HepG2 (cell line): ENCODE measurements around the gene NEDD4L. TPM values are rescaled to one million over a fixed set of nuclear protein-coding genes. Genes with fewer than 3 reads are reported as not detected.

Experiments
- ATAC-seq: fragments of 200-7000 bp; cut with Tn5 transposase; 3 replicates; pipeline ENCODE4 v1.9.1; 2020; ENCODE audit warnings: mild to moderate bottlenecking, moderate library complexity
- BruUV-seq: library from RNA; stranded (reverse); fragments of 400-500 nt; replicated peaks from 2 replicates; lab custom pipeline; 2021; lab: Mats Ljungman, UMichigan
- CTCF ChIA-PET: fragments of 300-600 bp; formaldehyde crosslinking; extraction: SDS; loops from one replicate; lab custom pipeline; 2021; ENCODE audit warnings: low total read pairs, inconsistent platforms, low intra/inter-chr PET ratio; lab: Yijun Ruan, JAX
- POLR2A ChIA-PET: fragments of 350-600 bp; sonication (Branson Sonifier 250); formaldehyde crosslinking; loops from one replicate; lab custom pipeline; 2020; ENCODE audit warnings: antibody characterized with exemption, inconsistent platforms; lab: Yijun Ruan, JAX
- DNase-seq: peaks from one replicate; pipeline ENCODE4 v3.0.0-alpha.2; 2015; ENCODE audit warnings: low spot score
- FAIRE-seq: peaks from 3 replicates; lab custom pipeline; 2011; peaks lifted over from hg19 to GRCh38; lab: Jason Lieb, UNC
- H2AFZ ChIP-seq: one replicate; pipeline ENCODE4 v1.6.1; 2011; ENCODE audit warnings: low read length, inconsistent platforms
- H3K27ac ChIP-seq: fragments of 300-600 bp; 3 replicates; pipeline ENCODE4 v1.8.0; 2011; ENCODE audit warnings: mixed run types, mild to moderate bottlenecking, mixed read lengths, low read length, inconsistent platforms; ENCODE audit not compliant: insufficient read depth; ENCODE audit errors: extremely low read length
- H3K27me3 ChIP-seq, 2 experiments: fragments of 200-600 bp in 1 of 2; 2 replicates in 1 of 2; 3 replicates in 1 of 2; pipeline versions ENCODE4 v1.6.0 to v1.8.0; 2011; ENCODE audit warnings: low read length in 2 of 2, mild to moderate bottlenecking in 2 of 2, moderate library complexity in 2 of 2, inconsistent platforms in 1 of 2; ENCODE audit not compliant: insufficient read depth in 2 of 2, control insufficient read depth in 1 of 2
- H3K36me3 ChIP-seq, 2 experiments: fragments of 200-600 bp in 1 of 2; replicated peaks in 1 of 2; 2 replicates in 1 of 2; 3 replicates in 1 of 2; pipeline versions ENCODE4 v1.5.1 to v1.8.0; 2011; ENCODE audit warnings: low read length in 2 of 2, inconsistent platforms in 1 of 2; ENCODE audit not compliant: insufficient read depth in 2 of 2, control insufficient read depth in 1 of 2
- H3K4me1 ChIP-seq: 2 replicates; pipeline ENCODE4 v1.5.1; 2012; ENCODE audit warnings: low read length, inconsistent platforms; ENCODE audit not compliant: insufficient read depth
- H3K4me2 ChIP-seq: 2 replicates; pipeline ENCODE4 v1.6.0; 2011; ENCODE audit warnings: low read depth, low read length, inconsistent platforms
- H3K4me3 ChIP-seq, 3 experiments: fragments of 200-600 bp in 1 of 3; sonication (generic), shearing (Covaris generic) in 1 of 3; replicated peaks in 1 of 3; 2 replicates each; pipeline ENCODE4 v1.5.1; 2011 to 2016; ENCODE audit warnings: low read length in 3 of 3, inconsistent platforms in 2 of 3, low read depth in 2 of 3, mild to moderate bottlenecking in 2 of 3, control low read depth in 1 of 3, mixed read lengths in 1 of 3; ENCODE audit not compliant: insufficient read depth in 1 of 3
- H3K79me2 ChIP-seq: one replicate; pipeline ENCODE4 v1.6.1; 2011; ENCODE audit warnings: low read length, inconsistent platforms; ENCODE audit not compliant: insufficient read depth
- H3K9ac ChIP-seq: 2 replicates; pipeline ENCODE4 v1.6.0; 2011; ENCODE audit warnings: mild to moderate bottlenecking, low read depth, low read length, inconsistent platforms; ENCODE audit not compliant: insufficient read depth
- H3K9me3 ChIP-seq: 2 replicates; pipeline ENCODE4 v1.5.1; 2012; ENCODE audit warnings: mild to moderate bottlenecking, low read length
- H4K20me1 ChIP-seq: 2 replicates; pipeline ENCODE4 v1.6.0; 2011; ENCODE audit warnings: inconsistent platforms, mild to moderate bottlenecking, low read length, moderate library complexity; ENCODE audit not compliant: insufficient read depth
- ARID4A ChIP-seq: sonication (generic); formaldehyde crosslinking; IDR thresholded peaks from 2 replicates; pipeline ENCODE4 v1.5.0; 2020; ENCODE audit warnings: mild to moderate bottlenecking, missing genetic modification reagents, borderline replicate concordance
- ATF7 ChIP-seq, 2 experiments: fragments of 450-650 bp in 1 of 2; sonication (generic) in 1 of 2; formaldehyde crosslinking in 1 of 2; IDR thresholded peaks; 2 replicates each; pipeline versions ENCODE4 v1.4.0 to v1.6.1; 2016 to 2020; ENCODE audit warnings: antibody characterized with exemption in 1 of 2, mild to moderate bottlenecking in 1 of 2, missing genetic modification reagents in 1 of 2
- DPF2 ChIP-seq: sonication (generic); formaldehyde crosslinking; IDR thresholded peaks from 2 replicates; pipeline ENCODE4 v1.4.0; 2020; ENCODE audit warnings: mild to moderate bottlenecking, low read depth, missing genetic modification reagents, borderline replicate concordance
- EEA1 ChIP-seq: sonication (generic); formaldehyde crosslinking; IDR thresholded peaks from 2 replicates; pipeline ENCODE4 v1.5.1; 2020; ENCODE audit warnings: mild to moderate bottlenecking, missing genetic modification reagents, borderline replicate concordance
- FOXJ3 ChIP-seq: sonication (generic); formaldehyde crosslinking; IDR thresholded peaks from 2 replicates; pipeline ENCODE4 v1.4.0; 2020; ENCODE audit warnings: missing genetic modification reagents, mild to moderate bottlenecking, borderline replicate concordance
- NFYC ChIP-seq: IDR thresholded peaks from 2 replicates; pipeline ENCODE4 v1.6.1; 2016; ENCODE audit warnings: missing genetic modification reagents, missing compliant biosample characterization
- PHF5A ChIP-seq: IDR thresholded peaks from one replicate; pipeline ENCODE4 v1.6.1; 2018; ENCODE audit warnings: low read depth, missing genetic modification reagents; ENCODE audit not compliant: unreplicated experiment
- PHF8 ChIP-seq: sonication (generic); formaldehyde crosslinking; IDR thresholded peaks from 2 replicates; pipeline ENCODE4 v1.5.0; 2020; ENCODE audit warnings: missing genetic modification reagents
- SP4 ChIP-seq: sonication (generic); formaldehyde crosslinking; IDR thresholded peaks from 2 replicates; pipeline ENCODE4 v1.8.1; 2023; ENCODE audit warnings: mild to moderate bottlenecking, missing genetic modification reagents
- THAP11 ChIP-seq: IDR thresholded peaks from 2 replicates; pipeline ENCODE4 v1.6.1; 2016; ENCODE audit warnings: missing biosample characterization, missing genetic modification reagents
- WIZ ChIP-seq: sonication (generic); formaldehyde crosslinking; IDR thresholded peaks from 2 replicates; pipeline ENCODE4 v1.5.1; 2020; ENCODE audit warnings: mild to moderate bottlenecking, missing genetic modification reagents
- ZC3H4 ChIP-seq: sonication (generic); formaldehyde crosslinking; IDR thresholded peaks from 2 replicates; pipeline ENCODE4 v1.4.0; 2020; ENCODE audit warnings: missing genetic modification reagents, borderline replicate concordance
- ZNF143 ChIP-seq: sonication (generic); formaldehyde crosslinking; IDR thresholded peaks from 2 replicates; pipeline ENCODE4 v1.4.0; 2020; ENCODE audit warnings: missing genetic modification reagents
- ZNF615 ChIP-seq: sonication (generic); formaldehyde crosslinking; IDR thresholded peaks from 2 replicates; pipeline ENCODE4 v1.5.0; 2020; ENCODE audit warnings: mild to moderate bottlenecking, missing genetic modification reagents, borderline replicate concordance
- ZNF772 ChIP-seq: sonication (generic); formaldehyde crosslinking; IDR thresholded peaks from 2 replicates; pipeline ENCODE4 v1.5.0; 2020; ENCODE audit warnings: mild to moderate bottlenecking, missing genetic modification reagents
- WGBS: methylation state at CpG from one replicate; pipeline ENCODE4 v1.1.6; 2017; ENCODE audit warnings: low lambda C conversion rate; 5-methylcytosine and 5-hydroxymethylcytosine counted together
- in situ Hi-C: cut with HindIII; loops from 2 replicates; pipeline ENCODE4 v1.10.0; 2017; ENCODE audit warnings: low pct_unique_long_range_greater_than_20kb; ENCODE audit not compliant: extremely low pct_ligation_motif_present
- intact Hi-C: fragments of 100-400 bp; cut with micrococcal nuclease; formaldehyde crosslinking; loops from one replicate; pipeline ENCODE4 v1.10.0; 2022; ENCODE audit not compliant: unreplicated experiment
- polyA plus RNA-seq, 8 experiments: library from polyadenylated mRNA; depleted of rRNA in 3 of 8; stranded (reverse) in 7 of 8; unstranded in 1 of 8; fragments of >200 nt; fragmentation: Illumina TruSeq in 4 of 8; extraction: Trizol in 4 of 8; gene quantifications; 2 replicates each; pipeline versions ENCODE4 v1.2.1 to v1.2.3, GENCODE V29; 2011 to 2016; ENCODE audit warnings: low read depth in 4 of 8, missing spikeins in 1 of 8, mixed read lengths in 1 of 8; ENCODE audit not compliant: insufficient read depth in 1 of 8
- total RNA-seq, 5 experiments: library from RNA; depleted of rRNA; stranded (reverse); fragments of >200 nt; fragmentation: Illumina TruSeq; extraction: Trizol; gene quantifications; 2 replicates each; pipeline ENCODE4 v1.2.3, GENCODE V29; 2016; ENCODE audit warnings: low read depth in 1 of 5

Gene NEDD4L
- total and polyA plus RNA-seq, 2 of the 13 experiments (the other 11 are each of a cell fraction or from before 2014, with no cell fraction given) = 168 to 390 TPM

- ChIA-PET CTCF (no interaction called here), POLR2A (interaction anchor here (0.9 kb wide), 1 partner anchor 60 kb away, joined by 3 read pairs; no protein-coding TSS in a partner anchor)
- Histone ChIP-seq H3K4me3 (no peak overlapping the region), H3K27ac (no peak overlapping the region), H2AFZ (no peak overlapping the region), H3K4me2 (no peak overlapping the region)
- FAIRE-seq = no peak
- in situ Hi-C loops = no loop called here
- TF ChIP-seq THAP11 (CRISPR knock-in tag) (peak; percentile 79), FOXJ3 (CRISPR knock-in tag) (no peak), NFYC (CRISPR knock-in tag) (0 out of 2 replicates have a peak, but pooled peaks have one; percentile 24), ZNF143 (CRISPR knock-in tag) (0 out of 2 replicates have a peak, but pooled peaks have one; percentile 46)
- TF ChIP-seq, all 625 proteins: peak for 3
- WGBS = 46% methylated on average over 3 of the region's 3 CpGs
- H3K36me3 ChIP-seq = 0 out of 5 replicates have a peak, but pooled peaks cover 0 to 1% of the 10 kb centered on the region in 2 experiments
- intact Hi-C loops = no loop called here
- H3K9ac ChIP-seq = no peak overlapping the region
- H3K79me2 ChIP-seq = peaks cover 5% of the 10 kb centered on the region
- DNase-seq (no peak), ATAC-seq (no peak)
- no peaks in the 10 kb centered on the region for H4K20me1 ChIP-seq
- no peaks in the 10 kb centered on the region for H3K9me3 ChIP-seq
- no TSS peak for BruUV-seq
- no peaks in the 10 kb centered on the region for H3K4me1 ChIP-seq
- H3K27me3 ChIP-seq = no peaks in the 10 kb centered on the region
These were observed 117.6 kb downstream of the NEDD4L start for GRCh38 chr18:58161659-58162058.

DNA sequence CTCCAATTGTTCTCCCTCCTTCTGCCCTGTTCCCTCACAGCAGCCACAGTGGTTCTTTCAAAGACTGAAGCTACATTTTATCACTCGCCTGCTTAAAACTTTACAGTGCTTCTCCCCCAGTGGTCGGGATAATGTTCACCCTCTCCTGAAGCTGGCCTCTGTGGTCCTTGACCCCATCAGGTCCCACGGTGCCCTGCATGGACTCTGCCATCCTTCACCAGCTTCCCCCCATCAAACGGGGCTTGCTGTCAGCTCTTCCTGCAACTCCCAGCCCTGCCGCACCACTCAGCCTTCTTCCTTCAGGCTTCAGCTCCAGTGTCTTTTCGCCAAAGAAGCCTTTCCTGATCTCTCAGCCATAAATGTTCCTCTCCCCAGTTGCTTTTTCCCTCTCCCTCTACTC lies 118.1 kb downstream of the NEDD4L start:
- FAIRE-seq (no peak), DNase-seq (no peak), ATAC-seq (no peak)
- Histone ChIP-seq H3K4me3 (no peak overlapping the region), H3K9ac (no peak overlapping the region), H2AFZ (no peak overlapping the region), H3K27me3 (no peaks in the 10 kb centered on the region), H3K27ac (no peak overlapping the region), H3K4me1 (no peaks in the 10 kb centered on the region), H3K36me3 (peaks cover 0 to 2% of the 10 kb centered on the region in 2 experiments; a peak in 1 of 5 replicates), H3K9me3 (no peaks in the 10 kb centered on the region), H4K20me1 (no peaks in the 10 kb centered on the region), H3K4me2 (no peak overlapping the region), H3K79me2 (peaks cover 5% of the 10 kb centered on the region)
- WGBS = 82% methylated on average over 6 of the region's 6 CpGs
- POLR2A ChIA-PET = interaction anchor here (0.9 kb wide), 1 partner anchor 59 kb away, joined by 3 read pairs; no protein-coding TSS in a partner anchor
- intact Hi-C loops (no loop called here), in situ Hi-C loops (no loop called here)
- no TSS peak for BruUV-seq
- CTCF ChIA-PET = no interaction called here
- no peak for TF ChIP-seq ARID4A (CRISPR knock-in tag)
- TF ChIP-seq ZNF772 = no peak
- no peak for TF ChIP-seq SP4 (CRISPR knock-in tag)
- no peak for TF ChIP-seq PHF8 (CRISPR knock-in tag)
- TF ChIP-seq WIZ (CRISPR knock-in tag) = no peak
- no peak for TF ChIP-seq PHF5A (CRISPR knock-in tag)
- TF ChIP-seq ZNF615 = no peak
- TF ChIP-seq EEA1 (CRISPR knock-in tag) = no peak
- no peak for TF ChIP-seq ZC3H4 (CRISPR knock-in tag)
- no peak for TF ChIP-seq ATF7 (IDR thresholded peaks at IDR 0.05)
- TF ChIP-seq ATF7 (CRISPR knock-in tag; IDR thresholded peaks at IDR 0.05) = no peak
- TF ChIP-seq DPF2 (CRISPR knock-in tag) = no peak
